HFFc6 (cell line): ENCODE results near the gene SHPK. TPM values are rescaled to one million over a fixed set of nuclear protein-coding genes. Genes with fewer than 3 reads are reported as not detected.
A peak's percentile ranks its signal among the peaks of the same experiment; 100 is the strongest.

ENCODE experiments used
- DNase-seq: peaks from one replicate; pipeline ENCODE4 v3.0.0-alpha.2; 2018
- H3K27ac Mint-ChIP-seq: 2 replicates; pipeline ENCODE4 v1.8.0; 2020; ENCODE audit warnings: mild to moderate bottlenecking, mixed read lengths
- H3K27me3 Mint-ChIP-seq: 2 replicates; pipeline ENCODE4 v1.8.0; 2021; ENCODE audit warnings: mild to moderate bottlenecking, moderate library complexity, mixed read lengths; ENCODE audit not compliant: insufficient read depth
- H3K36me3 Mint-ChIP-seq: 2 replicates; pipeline ENCODE4 v1.8.0; 2021; ENCODE audit warnings: low read depth, mixed read lengths
- H3K4me1 Mint-ChIP-seq: 2 replicates; pipeline ENCODE4 v1.8.0; 2020; ENCODE audit warnings: low read depth, mixed read lengths
- H3K4me3 Mint-ChIP-seq: 2 replicates; pipeline ENCODE4 v1.8.0; 2020; ENCODE audit warnings: mild to moderate bottlenecking, moderate library complexity, mixed read lengths
- H3K9me3 Mint-ChIP-seq: 2 replicates; pipeline ENCODE4 v1.8.0; 2020; ENCODE audit warnings: mild to moderate bottlenecking, mixed read lengths
- CTCF ChIP-seq: fragments of 200-600 bp; sonication (generic); IDR thresholded peaks from 2 replicates; pipeline ENCODE4 v1.5.0; 2021; ENCODE audit warnings: antibody characterized with exemption, mild to moderate bottlenecking
- total RNA-seq, 6 experiments: library from RNA; stranded (reverse); fragmentation: NEBNext Ultra II Directional; extraction: Animal tissue kit (Norgen Biotek cat#: 25700); gene quantifications; 2 replicates in 1 of 6; 3 replicates in 5 of 6; pipeline ENCODE4 v1.2.3, GENCODE V29; 2021

The SHPK gene
- total RNA-seq, 6 experiments from 2014 or later = 7.9 to 10.5 (median 9.1) TPM

- H3K4me3 Mint-ChIP-seq = no peak overlapping the region
- peaks cover 2% of the 10 kb centered on the region for H3K27me3 Mint-ChIP-seq
- peaks cover 10% of the 10 kb centered on the region for H3K36me3 Mint-ChIP-seq
- H3K27ac Mint-ChIP-seq = no peak overlapping the region
- TF ChIP-seq CTCF = no peak
- no peaks in the 10 kb centered on the region for H3K9me3 Mint-ChIP-seq
- peaks cover 12% of the 10 kb centered on the region for H3K4me1 Mint-ChIP-seq
- no peak for DNase-seq
These were observed 59.1 kb downstream of the SHPK start for GRCh38 chr17:3576970-3577369.

- Mint-ChIP-seq H3K4me3 (peak overlapping the region; percentile 20; the same call in 1 of the 2 replicates), H3K9me3 (no peaks in the 10 kb centered on the region), H3K36me3 (peaks cover 6% of the 10 kb centered on the region), H3K27ac (peak overlapping the region; percentile 83), H3K4me1 (peaks cover 12% of the 10 kb centered on the region), H3K27me3 (peaks cover 2% of the 10 kb centered on the region)
- no peak for TF ChIP-seq CTCF
- peak; percentile 90 for DNase-seq
These were observed 60.5 kb downstream of the SHPK start for GRCh38 chr17:3575511-3575910.

- H3K9me3 Mint-ChIP-seq = no peaks in the 10 kb centered on the region
- no peak for TF ChIP-seq CTCF
- no peak for DNase-seq
- peaks cover 5% of the 10 kb centered on the region; the same call in 1 of the 2 replicates for H3K36me3 Mint-ChIP-seq
- no peak overlapping the region for H3K27ac Mint-ChIP-seq
- no peaks in the 10 kb centered on the region for H3K27me3 Mint-ChIP-seq
- peaks cover 12% of the 10 kb centered on the region for H3K4me1 Mint-ChIP-seq
- H3K4me3 Mint-ChIP-seq = no peak overlapping the region
These were observed 61.8 kb downstream of the SHPK start for GRCh38 chr17:3574231-3574630.

- no peak for DNase-seq
- no peak for TF ChIP-seq CTCF
- Mint-ChIP-seq H3K9me3 (no peaks in the 10 kb centered on the region), H3K27ac (no peak overlapping the region), H3K36me3 (peaks cover 5% of the 10 kb centered on the region; the same call in 1 of the 2 replicates), H3K4me1 (peaks cover 12% of the 10 kb centered on the region), H3K4me3 (no peak overlapping the region), H3K27me3 (no peaks in the 10 kb centered on the region)
These were observed 62.6 kb downstream of the SHPK start for GRCh38 chr17:3573246-3574100.

GRCh38 chr17:3572231-3572630 is 63.8 kb downstream of the SHPK start:
- Mint-ChIP-seq H3K4me1 (peaks cover 12% of the 10 kb centered on the region), H3K36me3 (peaks cover 5% of the 10 kb centered on the region; the same call in 1 of the 2 replicates), H3K27ac (no peak overlapping the region; the same call in 1 of the 2 replicates), H3K9me3 (no peaks in the 10 kb centered on the region), H3K4me3 (no peak overlapping the region), H3K27me3 (peaks cover 2% of the 10 kb centered on the region; the same call in 1 of the 2 replicates)
- DNase-seq = no peak
- TF ChIP-seq CTCF = no peak
